CD4-positive, alpha-beta T cell treated with Interleukin-4 for 1 hour (primary cell): Measurements from ENCODE around the gene RERE.
A peak's percentile ranks its signal among the peaks of the same experiment; 100 is the strongest.

Source experiments
- DNase-seq, 2 donors: peaks; one replicate each; pipeline ENCODE4 v3.0.0-alpha.2; 2020 to 2022

The RERE gene

GRCh38 chr1:8663090-8663802, 154.2 kb downstream of the RERE start:
- DNase-seq = no peak

GRCh38 chr1:8662380-8663072, 154.9 kb downstream of the RERE start:
- DNase-seq = no peak

- DNase-seq = no peak
Measured at GRCh38 chr1:8661185-8662110, 156.0 kb downstream of the RERE start.

GRCh38 chr1:8660411-8660828, 157.0 kb downstream of the RERE start:
- DNase-seq = no peak

GRCh38 chr1:8659593-8659992, 157.8 kb downstream of the RERE start:
- no peak for DNase-seq

- no peak for DNase-seq
Measured at GRCh38 chr1:8653878-8654277, 163.6 kb downstream of the RERE start.

GRCh38 chr1:8652467-8653046, 164.9 kb downstream of the RERE start:
- no peak for DNase-seq

GRCh38 chr1:8651962-8652361, 165.5 kb downstream of the RERE start:
- DNase-seq = no peak

GRCh38 chr1:8651236-8651890, 166.1 kb downstream of the RERE start:
- DNase-seq = peak in 1 of 2 donors; percentile 15

GRCh38 chr1:8649875-8650274, 167.6 kb downstream of the RERE start:
- no peak for DNase-seq

- DNase-seq = no peak
Measured at GRCh38 chr1:8649027-8649426, 168.4 kb downstream of the RERE start.

- no peak for DNase-seq
Measured at GRCh38 chr1:8646996-8647395, 170.4 kb downstream of the RERE start.

GRCh38 chr1:8646189-8646588, 171.3 kb downstream of the RERE start:
- DNase-seq = no peak

GRCh38 chr1:8643542-8644536, 173.6 kb downstream of the RERE start:
- DNase-seq = peak in 1 of 2 donors; percentile 49

GRCh38 chr1:8642114-8642513, 175.3 kb downstream of the RERE start:
- DNase-seq = no peak

- DNase-seq = no peak
Measured at GRCh38 chr1:8641377-8641997, 176.0 kb downstream of the RERE start.

- DNase-seq = no peak
Measured at GRCh38 chr1:8640950-8641349, 176.5 kb downstream of the RERE start.

GRCh38 chr1:8639148-8639547, 178.3 kb downstream of the RERE start:
- DNase-seq = no peak

- no peak for DNase-seq
Measured at GRCh38 chr1:8633741-8634501, 183.5 kb downstream of the RERE start.

- no peak for DNase-seq
Measured at GRCh38 chr1:8632102-8632501, 185.3 kb downstream of the RERE start.
